ENCODE results near the gene UBE2A.

UBE2A gene

DNA sequence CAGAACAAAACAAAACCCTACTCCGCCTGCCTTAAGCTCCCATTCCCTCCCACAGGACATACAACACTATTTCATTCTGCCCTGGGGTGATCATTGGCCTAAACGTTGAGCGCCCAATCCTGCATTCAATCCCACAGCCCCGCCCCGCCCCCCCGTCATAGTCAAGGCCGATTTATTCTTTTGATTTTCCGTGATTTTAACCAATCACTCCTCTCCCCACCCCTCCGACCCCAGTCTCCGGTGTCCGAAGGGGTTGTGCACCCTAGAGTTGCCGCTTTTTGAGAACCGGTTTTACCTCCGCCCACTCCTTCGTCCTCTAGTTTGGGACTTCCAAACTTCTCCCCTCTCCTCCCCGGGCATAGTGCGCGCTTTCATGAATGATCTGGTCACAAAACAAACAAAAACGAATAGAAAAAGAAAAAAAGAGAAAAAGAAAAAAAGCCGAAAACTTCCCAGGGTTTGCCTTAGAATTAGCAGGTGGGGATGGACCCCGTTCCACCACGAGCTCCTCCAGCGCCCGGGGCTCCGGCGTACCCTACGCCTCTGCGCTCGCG is 446 bp upstream of the UBE2A start:
- Histone ChIP-seq H3K27ac (peak overlapping the region; percentile 83), H3K27me3 (replicated peaks) (no peaks in the 10 kb centered on the region), H3K4me3 (ENCODE audit: low read depth, low read length) (peak overlapping the region; percentile 72), H3K36me3 (replicated peaks) (no peaks in the 10 kb centered on the region)
- peak; percentile 35 for DNase-seq
- TF ChIP-seq, protein P1, sequence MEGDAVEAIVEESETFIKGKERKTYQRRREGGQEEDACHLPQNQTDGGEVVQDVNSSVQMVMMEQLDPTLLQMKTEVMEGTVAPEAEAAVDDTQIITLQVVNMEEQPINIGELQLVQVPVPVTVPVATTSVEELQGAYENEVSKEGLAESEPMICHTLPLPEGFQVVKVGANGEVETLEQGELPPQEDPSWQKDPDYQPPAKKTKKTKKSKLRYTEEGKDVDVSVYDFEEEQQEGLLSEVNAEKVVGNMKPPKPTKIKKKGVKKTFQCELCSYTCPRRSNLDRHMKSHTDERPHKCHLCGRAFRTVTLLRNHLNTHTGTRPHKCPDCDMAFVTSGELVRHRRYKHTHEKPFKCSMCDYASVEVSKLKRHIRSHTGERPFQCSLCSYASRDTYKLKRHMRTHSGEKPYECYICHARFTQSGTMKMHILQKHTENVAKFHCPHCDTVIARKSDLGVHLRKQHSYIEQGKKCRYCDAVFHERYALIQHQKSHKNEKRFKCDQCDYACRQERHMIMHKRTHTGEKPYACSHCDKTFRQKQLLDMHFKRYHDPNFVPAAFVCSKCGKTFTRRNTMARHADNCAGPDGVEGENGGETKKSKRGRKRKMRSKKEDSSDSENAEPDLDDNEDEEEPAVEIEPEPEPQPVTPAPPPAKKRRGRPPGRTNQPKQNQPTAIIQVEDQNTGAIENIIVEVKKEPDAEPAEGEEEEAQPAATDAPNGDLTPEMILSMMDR (IDR thresholded peaks at IDR 0.05; ENCODE audit: low read depth, low read length, missing control alignments), result no peak
- in situ Hi-C loops (cut with HindIII; ENCODE audit: low pct_ligation_motif_present, low sequenced_read_pairs), result no loop called here

DNA sequence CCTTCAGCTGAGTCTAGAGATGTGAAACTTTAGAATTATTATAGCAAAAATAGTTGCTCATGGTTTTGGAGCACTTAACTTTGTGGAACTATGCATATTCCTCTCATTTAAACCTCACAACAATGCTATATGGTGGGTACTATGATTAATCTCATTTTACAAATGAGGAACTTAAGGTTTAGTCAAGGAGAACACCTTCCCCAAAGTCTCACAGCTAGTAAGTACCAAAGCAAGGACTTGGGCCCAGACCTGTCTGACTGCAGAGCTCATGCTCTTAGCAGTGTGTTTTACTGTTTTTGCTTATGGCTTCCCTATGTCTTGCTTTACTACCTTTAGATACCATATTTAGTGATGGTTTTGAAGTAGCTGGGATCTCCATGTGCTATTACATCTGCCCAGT is 5.1 kb downstream of the UBE2A start:
- in situ Hi-C loops (cut with HindIII; ENCODE audit: low pct_ligation_motif_present, low sequenced_read_pairs), result no loop called here
- Histone ChIP-seq H3K27ac (no peak overlapping the region), H3K27me3 (replicated peaks) (no peaks in the 10 kb centered on the region), H3K36me3 (replicated peaks) (no peaks in the 10 kb centered on the region), H3K4me3 (ENCODE audit: low read depth, low read length) (no peak overlapping the region)
- TF ChIP-seq, protein P1 (IDR thresholded peaks at IDR 0.05; ENCODE audit: low read depth, low read length, missing control alignments), result no peak
- no peak for DNase-seq

DNA sequence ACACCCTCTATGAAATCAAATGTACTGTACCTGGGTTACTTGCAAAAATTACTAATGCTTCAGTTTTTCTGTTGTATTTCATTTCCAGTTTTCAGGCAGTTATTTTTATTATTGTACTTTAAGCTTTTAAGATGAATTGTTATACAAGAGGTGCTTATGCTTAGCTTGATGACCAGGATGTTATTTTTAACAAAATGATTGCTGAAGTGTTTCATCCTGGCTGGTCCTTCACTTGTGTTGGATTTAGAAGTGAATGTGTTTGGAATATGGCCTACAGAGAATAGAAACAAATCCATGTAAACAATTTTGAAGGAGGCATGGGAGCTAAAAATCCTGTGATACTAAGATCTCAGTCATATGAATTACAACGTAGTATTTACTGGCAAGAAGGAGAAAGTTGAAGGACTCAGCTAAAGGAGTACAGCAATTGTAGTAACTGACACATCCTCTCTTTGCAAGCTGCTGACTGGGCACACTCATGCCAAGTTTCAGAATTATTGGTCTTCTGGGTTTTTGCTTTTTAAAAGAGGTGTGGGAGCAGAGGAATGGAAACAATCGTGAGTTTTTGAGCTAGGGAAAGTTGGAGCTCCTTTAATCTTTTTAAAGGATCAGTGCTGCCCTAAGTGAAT is 9.2 kb downstream of the UBE2A start:
- H3K27me3 ChIP-seq (replicated peaks), result no peaks in the 10 kb centered on the region
- in situ Hi-C loops (cut with HindIII; ENCODE audit: low pct_ligation_motif_present, low sequenced_read_pairs), result no loop called here
- H3K27ac ChIP-seq, result no peak overlapping the region
- DNase-seq, result no peak
- TF ChIP-seq, protein P1 (IDR thresholded peaks at IDR 0.05; ENCODE audit: low read depth, low read length, missing control alignments), result no peak
- H3K4me3 ChIP-seq (ENCODE audit: low read depth, low read length), result no peak overlapping the region
- no peaks in the 10 kb centered on the region for H3K36me3 ChIP-seq (replicated peaks)

- Histone ChIP-seq H3K36me3 (replicated peaks) (no peaks in the 10 kb centered on the region), H3K27me3 (replicated peaks) (no peaks in the 10 kb centered on the region), H3K4me3 (ENCODE audit: low read depth, low read length) (no peak overlapping the region), H3K27ac (no peak overlapping the region)
- in situ Hi-C loops (cut with HindIII; ENCODE audit: low pct_ligation_motif_present, low sequenced_read_pairs), result no loop called here
- no peak for DNase-seq
- TF ChIP-seq, protein P1 (IDR thresholded peaks at IDR 0.05; ENCODE audit: low read depth, low read length, missing control alignments), result no peak
Observed at GRCh38 chrX:119589810-119590209, 15.4 kb downstream of the UBE2A start.

- TF ChIP-seq, protein P1 (IDR thresholded peaks at IDR 0.05; ENCODE audit: low read depth, low read length, missing control alignments), result no peak
- Histone ChIP-seq H3K27ac (no peak overlapping the region), H3K27me3 (replicated peaks) (no peaks in the 10 kb centered on the region), H3K4me3 (ENCODE audit: low read depth, low read length) (no peak overlapping the region), H3K36me3 (replicated peaks) (no peaks in the 10 kb centered on the region)
- in situ Hi-C loops (cut with HindIII; ENCODE audit: low pct_ligation_motif_present, low sequenced_read_pairs), result no loop called here
- no peak for DNase-seq
Observed at GRCh38 chrX:119602701-119603255, 28.4 kb downstream of the UBE2A start.
